NK-92 treated with Interleukin-12 subunit alpha and Interleukin-12 subunit beta, amount 100 ng/mL, for 24 hours (cell line): Measurements from ENCODE around the gene IFT122.

Experiments
- DNase-seq: peaks from one replicate; lab custom pipeline; 2025; lab: John Stamatoyannopoulos, UW

Gene IFT122

DNA sequence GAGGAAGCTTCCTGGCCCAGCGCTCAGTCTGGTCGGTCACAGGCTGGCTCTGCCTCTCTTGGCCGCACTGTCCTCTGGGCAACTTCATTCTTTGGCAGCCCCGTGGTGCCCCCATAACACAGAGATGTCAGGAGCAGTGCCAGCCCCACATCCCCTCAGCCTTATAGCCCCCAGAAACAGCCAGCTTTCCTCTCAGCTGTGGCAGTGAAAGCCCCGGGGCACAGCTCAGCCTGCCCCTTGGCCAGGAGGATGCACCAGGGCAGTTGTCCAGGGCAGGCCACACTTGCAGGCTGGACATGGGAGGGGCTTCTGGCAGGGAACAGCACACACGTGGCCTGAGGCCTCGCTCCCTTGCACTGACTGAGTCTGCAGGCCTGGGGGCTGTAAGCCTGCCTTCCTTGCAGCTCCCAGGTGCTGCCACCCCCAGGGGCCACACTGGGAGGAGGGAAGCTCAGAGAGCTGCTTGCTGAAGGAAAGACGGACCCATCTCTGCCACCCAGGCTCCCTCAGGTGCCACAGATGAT, 78.1 kb downstream of the IFT122 start:
- no peak for DNase-seq

DNA sequence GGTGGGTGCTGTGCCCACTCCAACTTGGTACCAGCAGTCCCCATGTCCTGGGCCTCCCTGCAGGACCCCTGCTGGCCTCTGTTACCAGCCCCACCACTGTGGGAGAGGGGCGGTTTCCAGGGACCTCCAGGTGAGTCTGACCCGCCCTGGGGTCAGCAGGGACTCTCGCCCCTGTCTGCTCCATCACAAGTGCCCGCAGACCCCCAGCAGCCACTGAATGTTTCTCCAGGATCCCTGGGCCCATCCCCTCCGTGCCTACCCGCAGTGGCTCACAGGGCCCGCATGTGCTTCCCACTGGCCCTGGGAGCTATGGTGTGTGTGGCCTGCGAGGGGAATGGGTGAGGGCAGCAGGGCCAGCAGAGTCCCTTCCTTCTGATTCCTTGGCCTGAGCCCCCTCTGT, 78.6 kb downstream of the IFT122 start:
- no peak for DNase-seq

- DNase-seq, result no peak
These were observed 79.4 kb downstream of the IFT122 start for GRCh38 chr3:129519449-129519848.

DNA sequence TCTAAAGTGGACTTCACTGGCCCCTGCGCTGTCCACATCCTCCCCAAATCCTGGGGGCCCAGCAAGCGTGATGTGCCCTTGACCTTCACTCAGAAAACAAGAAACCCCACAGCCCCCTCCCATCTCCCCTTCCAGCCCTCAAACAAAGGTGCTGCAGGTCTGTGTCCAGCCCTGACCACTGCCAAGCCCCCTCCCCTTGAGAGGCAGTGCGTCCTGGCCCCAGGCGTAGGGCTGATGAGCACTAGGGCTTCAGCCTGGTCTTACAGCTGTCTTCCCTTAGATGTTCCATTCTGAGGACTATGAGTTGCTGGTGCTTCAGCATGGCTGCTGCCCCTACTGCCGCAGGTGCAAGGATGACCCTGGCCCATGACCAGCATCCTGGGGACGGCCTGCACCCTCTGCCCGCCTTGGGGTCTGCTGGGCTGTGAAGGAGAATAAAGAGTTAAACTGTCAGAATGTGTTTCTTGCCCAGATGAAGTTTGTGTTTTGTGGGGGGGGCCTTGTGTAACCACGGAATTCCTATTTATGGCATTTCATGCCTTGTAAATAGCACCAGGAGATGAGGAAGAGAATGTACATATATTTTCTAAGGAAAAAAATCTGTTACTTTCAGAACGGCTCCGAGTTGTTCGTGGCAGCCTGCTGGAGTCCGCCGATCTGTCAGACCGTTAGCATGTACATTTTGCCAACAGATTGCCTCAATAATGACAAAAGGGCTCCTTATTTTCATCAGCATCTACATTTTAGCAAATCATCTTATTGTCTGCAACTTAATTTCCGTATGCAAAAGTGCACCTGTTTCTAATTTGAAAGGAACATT, 80.1 kb downstream of the IFT122 start:
- no peak for DNase-seq

DNA sequence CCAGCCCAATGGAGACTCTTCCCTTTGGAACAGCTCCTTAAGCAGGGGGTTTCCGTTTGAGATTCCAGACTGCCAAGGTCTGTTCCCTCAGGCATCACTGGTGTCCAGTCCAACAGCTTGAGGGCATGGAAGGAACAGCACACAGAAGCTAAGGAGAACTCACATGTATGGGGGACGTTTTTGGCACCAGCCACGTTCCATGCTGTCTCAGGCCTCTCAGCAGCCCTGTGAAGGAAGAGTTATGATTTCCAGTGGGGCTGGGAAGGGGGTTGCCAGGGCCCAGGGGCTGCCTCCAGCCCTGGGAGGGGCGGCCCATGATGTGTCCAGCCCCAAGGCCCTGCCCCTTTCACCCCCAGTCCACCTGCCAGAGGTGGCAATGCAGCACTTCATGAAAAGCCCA, 80.9 kb downstream of the IFT122 start:
- no peak for DNase-seq

DNA sequence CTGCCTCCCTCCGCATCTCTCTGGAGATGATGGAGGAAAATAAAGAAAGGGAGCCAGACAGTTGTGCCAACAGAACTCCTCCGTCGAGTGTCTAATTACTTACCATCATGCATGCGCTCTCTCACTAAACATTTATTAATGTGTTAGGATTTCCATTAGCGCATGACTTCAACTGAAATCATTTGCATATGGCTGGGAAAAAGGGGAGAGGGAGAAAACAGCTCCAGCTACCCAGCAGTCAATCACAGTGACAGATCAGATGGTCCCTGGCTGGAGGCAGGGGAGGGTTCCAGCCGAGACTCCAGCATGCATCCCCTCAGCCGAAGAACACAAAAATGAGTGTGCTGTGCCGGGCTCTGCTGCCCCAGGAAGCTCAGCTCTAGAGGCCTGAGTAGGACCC, 81.6 kb downstream of the IFT122 start:
- DNase-seq, result no peak

DNA sequence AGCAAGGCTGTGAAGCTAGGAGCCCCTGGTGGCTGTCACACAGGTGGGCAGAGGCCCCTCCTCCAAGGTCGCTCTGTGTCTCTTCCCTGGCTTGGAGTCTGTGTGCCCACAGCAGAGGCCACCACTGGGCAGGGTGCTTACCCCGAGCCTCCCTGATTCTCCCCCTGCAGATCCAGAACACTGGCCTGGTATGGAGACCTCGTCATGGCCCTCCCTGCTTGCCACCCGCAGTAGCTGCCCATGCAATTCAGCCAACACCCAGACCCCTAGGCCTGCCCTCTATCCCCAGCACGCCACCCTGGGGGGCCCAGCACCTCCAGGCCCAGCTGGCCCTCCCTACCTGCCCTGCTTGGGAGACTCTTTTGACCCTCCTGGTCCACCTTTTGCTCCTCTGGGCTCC, 82.9 kb downstream of the IFT122 start:
- no peak for DNase-seq

DNA sequence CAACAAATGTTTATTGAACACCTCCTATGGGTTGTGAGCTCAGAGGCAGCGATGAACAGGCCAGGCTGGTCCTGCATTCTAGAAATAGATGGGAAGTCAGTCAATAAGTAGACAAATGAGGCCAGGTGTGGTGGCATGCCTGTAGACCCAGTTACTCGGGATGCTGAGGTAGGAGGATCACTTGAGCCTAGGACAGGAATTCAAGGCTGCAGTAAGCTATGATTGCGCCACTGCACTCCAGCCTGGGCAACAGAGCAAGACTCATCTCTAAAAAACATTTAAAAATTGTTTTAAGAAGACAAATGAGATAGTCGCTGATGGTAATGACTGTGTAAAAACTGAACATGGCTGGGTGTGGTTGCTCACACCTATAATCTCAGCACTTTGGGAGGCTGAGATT, 84.1 kb downstream of the IFT122 start:
- no peak for DNase-seq

GRCh38 chr3:129525341-129525968, 85.4 kb downstream of the IFT122 start:
- peak; percentile 12 for DNase-seq

DNA sequence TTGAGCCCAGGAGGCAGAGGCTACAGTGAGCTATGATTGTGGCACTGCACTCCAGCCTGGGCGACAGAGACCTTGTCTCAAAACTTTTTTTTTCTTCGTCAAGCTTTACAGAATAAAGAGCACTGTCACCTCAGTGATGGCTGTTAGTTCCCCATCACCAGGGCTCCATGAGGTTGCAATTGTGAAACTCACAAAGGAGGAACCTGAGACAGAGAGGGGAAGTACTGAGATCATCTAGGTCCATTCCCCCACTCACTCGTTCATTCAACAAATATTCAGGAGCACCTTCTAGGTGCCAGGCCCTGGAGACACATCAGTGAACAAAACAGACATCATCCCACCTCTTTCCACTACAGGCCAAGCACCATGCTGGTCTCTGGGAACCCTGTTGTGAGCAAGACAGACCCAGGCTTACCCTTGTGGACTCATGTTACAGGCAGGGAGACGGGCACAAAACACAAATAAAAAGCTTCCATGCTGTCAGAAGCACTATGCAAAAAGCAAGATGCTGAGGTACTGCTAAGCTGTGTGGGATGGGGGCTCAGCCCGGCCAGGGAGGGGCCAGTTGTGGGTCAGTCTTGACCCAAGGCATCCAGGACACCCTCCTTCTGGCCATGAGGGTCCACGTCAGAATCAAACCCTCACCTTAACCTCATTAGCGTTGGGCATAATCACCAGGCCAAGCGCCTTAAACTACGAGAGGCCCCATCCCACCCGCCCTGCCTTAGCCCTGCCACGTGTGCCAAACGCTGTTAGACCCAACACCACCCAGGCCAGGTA, 86.3 kb downstream of the IFT122 start:
- no peak for DNase-seq

DNA sequence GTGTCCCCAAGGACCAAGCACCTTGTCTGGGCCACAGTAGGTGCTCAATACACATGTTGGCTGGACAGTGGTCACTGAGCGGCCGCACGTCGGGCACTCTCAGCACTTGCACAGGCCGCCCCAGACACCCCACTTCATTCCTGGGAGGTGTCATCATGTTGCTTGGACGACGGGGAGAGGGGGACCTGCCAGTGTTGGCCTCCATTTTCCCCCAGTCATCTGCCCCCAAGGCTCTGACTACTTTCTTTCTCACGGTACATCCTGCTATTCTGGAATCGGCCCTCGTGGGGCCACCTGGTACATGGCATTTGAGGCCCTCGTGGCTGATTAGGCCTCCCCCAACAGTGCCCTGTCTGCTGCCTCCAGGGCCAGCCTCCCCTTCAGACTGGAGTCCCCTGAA, 87.2 kb downstream of the IFT122 start:
- DNase-seq, result no peak

GRCh38 chr3:129528589-129529100, 88.6 kb downstream of the IFT122 start, which contains the start of gene RHO:
Gene RHO, plus strand, starts transcription at chr3:129528639. Its CDS starts 95 bp downstream, at chr3:129528734.
- DNase-seq, result no peak

DNA sequence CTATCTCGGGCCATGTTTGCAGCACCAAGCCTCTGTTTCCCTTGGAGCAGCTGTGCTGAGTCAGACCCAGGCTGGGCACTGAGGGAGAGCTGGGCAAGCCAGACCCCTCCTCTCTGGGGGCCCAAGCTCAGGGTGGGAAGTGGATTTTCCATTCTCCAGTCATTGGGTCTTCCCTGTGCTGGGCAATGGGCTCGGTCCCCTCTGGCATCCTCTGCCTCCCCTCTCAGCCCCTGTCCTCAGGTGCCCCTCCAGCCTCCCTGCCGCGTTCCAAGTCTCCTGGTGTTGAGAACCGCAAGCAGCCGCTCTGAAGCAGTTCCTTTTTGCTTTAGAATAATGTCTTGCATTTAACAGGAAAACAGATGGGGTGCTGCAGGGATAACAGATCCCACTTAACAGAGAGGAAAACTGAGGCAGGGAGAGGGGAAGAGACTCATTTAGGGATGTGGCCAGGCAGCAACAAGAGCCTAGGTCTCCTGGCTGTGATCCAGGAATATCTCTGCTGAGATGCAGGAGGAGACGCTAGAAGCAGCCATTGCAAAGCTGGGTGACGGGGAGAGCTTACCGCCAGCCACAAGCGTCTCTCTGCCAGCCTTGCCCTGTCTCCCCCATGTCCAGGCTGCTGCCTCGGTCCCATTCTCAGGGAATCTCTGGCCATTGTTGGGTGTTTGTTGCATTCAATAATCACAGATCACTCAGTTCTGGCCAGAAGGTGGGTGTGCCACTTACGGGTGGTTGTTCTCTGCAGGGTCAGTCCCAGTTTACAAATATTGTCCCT, 89.6 kb downstream of the IFT122 start:
- no peak for DNase-seq

DNA sequence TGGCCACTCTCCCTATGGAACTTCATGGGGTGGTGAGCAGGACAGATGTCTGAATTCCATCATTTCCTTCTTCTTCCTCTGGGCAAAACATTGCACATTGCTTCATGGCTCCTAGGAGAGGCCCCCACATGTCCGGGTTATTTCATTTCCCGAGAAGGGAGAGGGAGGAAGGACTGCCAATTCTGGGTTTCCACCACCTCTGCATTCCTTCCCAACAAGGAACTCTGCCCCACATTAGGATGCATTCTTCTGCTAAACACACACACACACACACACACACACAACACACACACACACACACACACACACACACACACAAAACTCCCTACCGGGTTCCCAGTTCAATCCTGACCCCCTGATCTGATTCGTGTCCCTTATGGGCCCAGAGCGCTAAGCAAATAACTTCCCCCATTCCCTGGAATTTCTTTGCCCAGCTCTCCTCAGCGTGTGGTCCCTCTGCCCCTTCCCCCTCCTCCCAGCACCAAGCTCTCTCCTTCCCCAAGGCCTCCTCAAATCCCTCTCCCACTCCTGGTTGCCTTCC, 90.3 kb downstream of the IFT122 start:
- no peak for DNase-seq

DNA sequence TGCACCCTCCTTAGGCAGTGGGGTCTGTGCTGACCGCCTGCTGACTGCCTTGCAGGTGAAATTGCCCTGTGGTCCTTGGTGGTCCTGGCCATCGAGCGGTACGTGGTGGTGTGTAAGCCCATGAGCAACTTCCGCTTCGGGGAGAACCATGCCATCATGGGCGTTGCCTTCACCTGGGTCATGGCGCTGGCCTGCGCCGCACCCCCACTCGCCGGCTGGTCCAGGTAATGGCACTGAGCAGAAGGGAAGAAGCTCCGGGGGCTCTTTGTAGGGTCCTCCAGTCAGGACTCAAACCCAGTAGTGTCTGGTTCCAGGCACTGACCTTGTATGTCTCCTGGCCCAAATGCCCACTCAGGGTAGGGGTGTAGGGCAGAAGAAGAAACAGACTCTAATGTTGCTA, 90.8 kb downstream of the IFT122 start:
- no peak for DNase-seq

- no peak for DNase-seq
These were observed 91.7 kb downstream of the IFT122 start for GRCh38 chr3:129531699-129532098.

DNA sequence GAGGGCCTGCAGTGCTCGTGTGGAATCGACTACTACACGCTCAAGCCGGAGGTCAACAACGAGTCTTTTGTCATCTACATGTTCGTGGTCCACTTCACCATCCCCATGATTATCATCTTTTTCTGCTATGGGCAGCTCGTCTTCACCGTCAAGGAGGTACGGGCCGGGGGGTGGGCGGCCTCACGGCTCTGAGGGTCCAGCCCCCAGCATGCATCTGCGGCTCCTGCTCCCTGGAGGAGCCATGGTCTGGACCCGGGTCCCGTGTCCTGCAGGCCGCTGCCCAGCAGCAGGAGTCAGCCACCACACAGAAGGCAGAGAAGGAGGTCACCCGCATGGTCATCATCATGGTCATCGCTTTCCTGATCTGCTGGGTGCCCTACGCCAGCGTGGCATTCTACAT, 92.2 kb downstream of the IFT122 start:
- DNase-seq, result no peak

GRCh38 chr3:129533406-129533805, 93.4 kb downstream of the IFT122 start:
- no peak for DNase-seq

DNA sequence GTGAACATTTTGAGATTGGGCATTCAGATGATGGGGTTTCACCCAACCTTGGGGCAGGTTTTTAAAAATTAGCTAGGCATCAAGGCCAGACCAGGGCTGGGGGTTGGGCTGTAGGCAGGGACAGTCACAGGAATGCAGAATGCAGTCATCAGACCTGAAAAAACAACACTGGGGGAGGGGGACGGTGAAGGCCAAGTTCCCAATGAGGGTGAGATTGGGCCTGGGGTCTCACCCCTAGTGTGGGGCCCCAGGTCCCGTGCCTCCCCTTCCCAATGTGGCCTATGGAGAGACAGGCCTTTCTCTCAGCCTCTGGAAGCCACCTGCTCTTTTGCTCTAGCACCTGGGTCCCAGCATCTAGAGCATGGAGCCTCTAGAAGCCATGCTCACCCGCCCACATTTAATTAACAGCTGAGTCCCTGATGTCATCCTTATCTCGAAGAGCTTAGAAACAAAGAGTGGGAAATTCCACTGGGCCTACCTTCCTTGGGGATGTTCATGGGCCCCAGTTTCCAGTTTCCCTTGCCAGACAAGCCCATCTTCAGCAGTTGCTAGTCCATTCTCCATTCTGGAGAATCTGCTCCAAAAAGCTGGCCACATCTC, 94.5 kb downstream of the IFT122 start:
- no peak for DNase-seq

DNA sequence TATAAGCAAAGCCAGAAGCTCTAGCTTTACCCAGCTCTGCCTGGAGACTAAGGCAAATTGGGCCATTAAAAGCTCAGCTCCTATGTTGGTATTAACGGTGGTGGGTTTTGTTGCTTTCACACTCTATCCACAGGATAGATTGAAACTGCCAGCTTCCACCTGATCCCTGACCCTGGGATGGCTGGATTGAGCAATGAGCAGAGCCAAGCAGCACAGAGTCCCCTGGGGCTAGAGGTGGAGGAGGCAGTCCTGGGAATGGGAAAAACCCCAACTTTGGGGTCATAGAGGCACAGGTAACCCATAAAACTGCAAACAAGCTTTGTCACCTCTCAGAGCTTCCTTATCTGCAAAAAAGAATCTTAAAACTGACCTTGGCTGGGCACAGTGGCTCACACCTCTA, 95.1 kb downstream of the IFT122 start:
- DNase-seq, result no peak

GRCh38 chr3:129536374-129536667, 96.3 kb downstream of the IFT122 start:
- DNase-seq, result no peak
